Activated B cell treated with CpG ODN at 0.5 μM for 24 hours (primary cell): ENCODE data around the gene TACO1. TPM values are rescaled to one million over a fixed set of nuclear protein-coding genes. Genes with fewer than 3 reads are reported as not detected.

Experiments
- ATAC-seq: fragments of 200-7000 bp; cut with Tn5 transposase; one replicate; pipeline ENCODE4 v1.10.0; 2021; ENCODE audit warnings: low read depth, mild to moderate bottlenecking, moderate library complexity
- CTCF ChIA-PET: fragments of 350-600 bp; sonication (Branson Sonifier 250); formaldehyde crosslinking; loops from one replicate; lab custom pipeline; 2021; ENCODE audit warnings: antibody characterized with exemption; lab: Charles Lee
- POLR2A ChIA-PET: fragments of 350-600 bp; sonication (Branson Sonifier 250); formaldehyde crosslinking; loops from one replicate; lab custom pipeline; 2021; ENCODE audit warnings: antibody characterized with exemption; lab: Charles Lee
- DNase-seq: peaks from one replicate; pipeline ENCODE4 v3.0.0; 2022
- H3K27ac Mint-ChIP-seq: one replicate; pipeline ENCODE4 v1.8.0; 2020; ENCODE audit warnings: mixed read lengths
- H3K27me3 Mint-ChIP-seq: one replicate; pipeline ENCODE4 v1.8.0; 2021; ENCODE audit warnings: mixed read lengths
- H3K36me3 Mint-ChIP-seq: one replicate; pipeline ENCODE4 v1.8.0; 2021; ENCODE audit warnings: low read depth, mixed read lengths
- H3K4me1 Mint-ChIP-seq: one replicate; pipeline ENCODE4 v1.8.0; 2021; ENCODE audit warnings: mixed read lengths
- H3K4me3 Mint-ChIP-seq: one replicate; pipeline ENCODE4 v1.8.0; 2020; ENCODE audit warnings: mild to moderate bottlenecking, mixed read lengths
- H3K9me3 Mint-ChIP-seq: one replicate; pipeline ENCODE4 v1.8.0; 2020; ENCODE audit warnings: mixed read lengths
- intact Hi-C: fragments of 100-400 bp; cut with micrococcal nuclease; formaldehyde crosslinking; loops from one replicate; pipeline ENCODE4 v1.15.1; 2024
- total RNA-seq: library from RNA; stranded (reverse); gene quantifications from 2 replicates; pipeline ENCODE4 v1.2.3, GENCODE V29; 2022
- TF ChIP-seq, protein P1 (sequence below): fragments of 200-600 bp; IDR thresholded peaks from one replicate; pipeline ENCODE4 v1.8.0; 2022; ENCODE audit warnings: antibody characterized with exemption, mild to moderate bottlenecking

The TACO1 gene
- total RNA-seq, 1 donor from 2014 or later: 19.1 TPM

- Mint-ChIP-seq H3K27ac (no peak overlapping the region), H3K36me3 (peaks cover 39% of the 10 kb centered on the region), H3K4me3 (no peak overlapping the region), H3K27me3 (no peaks in the 10 kb centered on the region), H3K9me3 (no peaks in the 10 kb centered on the region), H3K4me1 (peaks cover 34% of the 10 kb centered on the region)
- DNase-seq (no peak), ATAC-seq (no peak)
- ChIA-PET POLR2A (no interaction called here), CTCF (no interaction called here)
- TF ChIP-seq, protein P1, sequence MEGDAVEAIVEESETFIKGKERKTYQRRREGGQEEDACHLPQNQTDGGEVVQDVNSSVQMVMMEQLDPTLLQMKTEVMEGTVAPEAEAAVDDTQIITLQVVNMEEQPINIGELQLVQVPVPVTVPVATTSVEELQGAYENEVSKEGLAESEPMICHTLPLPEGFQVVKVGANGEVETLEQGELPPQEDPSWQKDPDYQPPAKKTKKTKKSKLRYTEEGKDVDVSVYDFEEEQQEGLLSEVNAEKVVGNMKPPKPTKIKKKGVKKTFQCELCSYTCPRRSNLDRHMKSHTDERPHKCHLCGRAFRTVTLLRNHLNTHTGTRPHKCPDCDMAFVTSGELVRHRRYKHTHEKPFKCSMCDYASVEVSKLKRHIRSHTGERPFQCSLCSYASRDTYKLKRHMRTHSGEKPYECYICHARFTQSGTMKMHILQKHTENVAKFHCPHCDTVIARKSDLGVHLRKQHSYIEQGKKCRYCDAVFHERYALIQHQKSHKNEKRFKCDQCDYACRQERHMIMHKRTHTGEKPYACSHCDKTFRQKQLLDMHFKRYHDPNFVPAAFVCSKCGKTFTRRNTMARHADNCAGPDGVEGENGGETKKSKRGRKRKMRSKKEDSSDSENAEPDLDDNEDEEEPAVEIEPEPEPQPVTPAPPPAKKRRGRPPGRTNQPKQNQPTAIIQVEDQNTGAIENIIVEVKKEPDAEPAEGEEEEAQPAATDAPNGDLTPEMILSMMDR: no peak
- intact Hi-C loops: no loop called here
Measured at GRCh38 chr17:63649813-63650212, 49.1 kb downstream of the TACO1 start.

GRCh38 chr17:63652106-63652505 is 51.4 kb downstream of the TACO1 start:
- Mint-ChIP-seq H3K9me3 (no peaks in the 10 kb centered on the region), H3K4me1 (peaks cover 11% of the 10 kb centered on the region), H3K27ac (no peak overlapping the region), H3K4me3 (no peak overlapping the region), H3K36me3 (peaks cover 46% of the 10 kb centered on the region), H3K27me3 (no peaks in the 10 kb centered on the region)
- CTCF ChIA-PET: no interaction called here
- DNase-seq (no peak), ATAC-seq (no peak)
- intact Hi-C loops: no loop called here
- TF ChIP-seq, protein P1: no peak
- POLR2A ChIA-PET: interaction anchor here (0.5 kb wide), 1 partner anchor 60 kb away, joined by 3 read pairs; no protein-coding TSS in a partner anchor

- Mint-ChIP-seq H3K4me3 (no peak overlapping the region), H3K36me3 (peaks cover 53% of the 10 kb centered on the region), H3K27ac (no peak overlapping the region), H3K4me1 (peaks cover 7% of the 10 kb centered on the region), H3K27me3 (no peaks in the 10 kb centered on the region), H3K9me3 (no peaks in the 10 kb centered on the region)
- ChIA-PET POLR2A (no interaction called here), CTCF (no interaction called here)
- intact Hi-C loops: no loop called here
- no peak for DNase-seq
- no peak for ATAC-seq
- TF ChIP-seq, protein P1: no peak
Measured at GRCh38 chr17:63653050-63653449, 52.4 kb downstream of the TACO1 start.

DNA sequence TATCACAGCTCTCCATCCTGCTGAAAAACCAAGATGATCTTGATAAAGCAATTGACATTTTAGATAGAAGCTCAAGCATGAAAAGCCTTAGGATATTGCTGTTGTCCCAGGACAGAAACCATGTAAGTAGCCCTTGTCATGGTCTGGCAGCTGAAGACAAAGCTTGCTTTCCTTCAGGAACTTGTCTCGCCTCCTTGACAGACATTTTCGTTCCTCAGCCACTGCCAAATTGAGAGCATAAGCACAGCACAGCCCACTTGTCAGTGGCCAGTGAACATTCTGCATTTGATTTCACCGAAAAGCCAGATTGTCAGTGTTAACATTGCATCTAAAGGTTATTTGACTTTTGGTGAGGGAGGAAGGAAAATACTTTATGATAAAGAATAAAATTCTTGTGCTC is 57.1 kb downstream of the TACO1 start:
- no peak for DNase-seq
- CTCF ChIA-PET: no interaction called here
- no peak for ATAC-seq
- intact Hi-C loops: no loop called here
- H3K36me3 Mint-ChIP-seq: peaks cover 65% of the 10 kb centered on the region
- no peaks in the 10 kb centered on the region for H3K27me3 Mint-ChIP-seq
- POLR2A ChIA-PET: no interaction called here
- TF ChIP-seq, protein P1: no peak
- no peaks in the 10 kb centered on the region for H3K9me3 Mint-ChIP-seq
- H3K27ac Mint-ChIP-seq: no peak overlapping the region
- no peak overlapping the region for H3K4me3 Mint-ChIP-seq
- H3K4me1 Mint-ChIP-seq: no peaks in the 10 kb centered on the region

Other genes starting within 250 kb of the TACO1 start
- 18.9 and 19.9 TPM in 2 replicates for gene CYB561, start 154.6 kb upstream of the TACO1 start, total RNA-seq
- gene ACE, start 123.8 kb upstream of the TACO1 start, total RNA-seq: 3.2 and 3.3 TPM in 2 replicates
- gene KCNH6, start 77.5 kb upstream of the TACO1 start, total RNA-seq: not detected in 2 replicates
- 91.9 and 103 TPM in 2 replicates for gene DCAF7, start 50.4 kb upstream of the TACO1 start, total RNA-seq
- gene MAP3K3, start 21.5 kb downstream of the TACO1 start, total RNA-seq: 32.5 and 32.9 TPM in 2 replicates
- 404 and 421 TPM in 2 replicates for gene LIMD2, start 99.2 kb downstream of the TACO1 start, total RNA-seq
- gene STRADA, start 140.9 kb downstream of the TACO1 start, total RNA-seq: 72.5 and 80.2 TPM in 2 replicates
- 41.4 and 47.6 TPM in 2 replicates for gene CCDC47, start 172.7 kb downstream of the TACO1 start, total RNA-seq
- gene DDX42, start 173.3 kb downstream of the TACO1 start, total RNA-seq: 132 and 160 TPM in 2 replicates
- 157 TPM in 2 replicates for gene PSMC5, start 226.5 kb downstream of the TACO1 start, total RNA-seq
- gene FTSJ3, start 226.8 kb downstream of the TACO1 start, total RNA-seq: 82.0 and 85.1 TPM in 2 replicates
- gene SMARCD2, start 241.8 kb downstream of the TACO1 start, total RNA-seq: 114 and 117 TPM in 2 replicates